GM12873 (cell line): ENCODE results near the gene CEP83.

Experiments used
- TF ChIP-seq, protein P1 (sequence below): IDR thresholded peaks from 2 replicates; pipeline ENCODE4 v1.5.1; 2012; ENCODE audit warnings: low read depth, mild to moderate bottlenecking, moderate library complexity, low read length, control low read depth; ENCODE audit not compliant: insufficient read depth; ENCODE audit errors: missing control alignments

The CEP83 gene

DNA sequence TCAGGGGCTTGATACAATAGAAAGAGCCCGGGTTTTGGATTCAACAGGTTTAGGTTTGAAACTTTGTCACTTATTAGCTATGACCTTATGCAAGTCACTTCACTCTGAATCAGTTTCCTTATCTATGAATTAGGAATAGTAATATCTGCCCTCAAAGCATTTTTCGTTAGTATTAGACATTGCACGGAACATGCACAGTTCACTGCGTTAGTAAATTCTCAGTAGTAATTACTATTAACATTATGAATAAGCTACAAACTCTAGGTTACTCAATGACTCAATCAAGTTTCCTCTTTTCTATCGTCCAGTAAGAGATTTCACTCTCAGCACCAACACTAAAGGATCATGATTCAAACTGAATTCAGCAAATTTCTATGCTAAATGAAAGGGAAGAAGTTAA lies 150.3 kb downstream of the CEP83 start:
- TF ChIP-seq, protein P1, sequence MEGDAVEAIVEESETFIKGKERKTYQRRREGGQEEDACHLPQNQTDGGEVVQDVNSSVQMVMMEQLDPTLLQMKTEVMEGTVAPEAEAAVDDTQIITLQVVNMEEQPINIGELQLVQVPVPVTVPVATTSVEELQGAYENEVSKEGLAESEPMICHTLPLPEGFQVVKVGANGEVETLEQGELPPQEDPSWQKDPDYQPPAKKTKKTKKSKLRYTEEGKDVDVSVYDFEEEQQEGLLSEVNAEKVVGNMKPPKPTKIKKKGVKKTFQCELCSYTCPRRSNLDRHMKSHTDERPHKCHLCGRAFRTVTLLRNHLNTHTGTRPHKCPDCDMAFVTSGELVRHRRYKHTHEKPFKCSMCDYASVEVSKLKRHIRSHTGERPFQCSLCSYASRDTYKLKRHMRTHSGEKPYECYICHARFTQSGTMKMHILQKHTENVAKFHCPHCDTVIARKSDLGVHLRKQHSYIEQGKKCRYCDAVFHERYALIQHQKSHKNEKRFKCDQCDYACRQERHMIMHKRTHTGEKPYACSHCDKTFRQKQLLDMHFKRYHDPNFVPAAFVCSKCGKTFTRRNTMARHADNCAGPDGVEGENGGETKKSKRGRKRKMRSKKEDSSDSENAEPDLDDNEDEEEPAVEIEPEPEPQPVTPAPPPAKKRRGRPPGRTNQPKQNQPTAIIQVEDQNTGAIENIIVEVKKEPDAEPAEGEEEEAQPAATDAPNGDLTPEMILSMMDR = no peak

- TF ChIP-seq, protein P1 = no peak
Measured at GRCh38 chr12:94308612-94309011, 151.1 kb downstream of the CEP83 start.

GRCh38 chr12:94305130-94305957 lies 154.3 kb downstream of the CEP83 start:
- TF ChIP-seq, protein P1 = no peak

GRCh38 chr12:94304566-94305061 lies 155.1 kb downstream of the CEP83 start:
- TF ChIP-seq, protein P1 = no peak

DNA sequence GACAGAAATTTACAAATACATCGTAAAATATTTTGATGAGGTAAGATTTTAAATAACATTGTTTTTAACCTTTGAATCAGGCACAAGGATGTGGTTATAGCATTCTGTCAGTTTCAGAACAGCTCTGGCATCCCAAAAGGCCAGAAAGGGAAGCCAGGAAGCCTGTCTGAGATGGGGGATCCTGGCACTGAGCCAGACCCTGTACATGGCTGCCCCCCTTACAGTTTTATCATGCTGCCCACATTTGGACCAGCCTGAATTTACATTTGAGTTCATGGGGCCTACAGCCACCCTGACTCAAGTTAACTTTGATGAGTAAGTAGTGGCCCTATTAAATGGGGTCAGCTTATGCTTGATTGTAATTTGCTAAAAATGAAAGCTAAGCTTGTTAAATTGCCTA lies 155.7 kb downstream of the CEP83 start:
- TF ChIP-seq, protein P1 = no peak

GRCh38 chr12:94299846-94300245 lies 159.8 kb downstream of the CEP83 start:
- TF ChIP-seq, protein P1 = no peak

- TF ChIP-seq, protein P1 = no peak
Measured at GRCh38 chr12:94297876-94298505, 161.7 kb downstream of the CEP83 start.
